Urinary bladder (tissue), 2 donors: ENCODE measurements around the gene COX7A2. TPM values are rescaled to one million over a fixed set of nuclear protein-coding genes. Genes with fewer than 3 reads are reported as not detected.

Experiments
- polyA plus RNA-seq: library from polyadenylated mRNA; stranded (reverse); fragments of 200-250 nt; gene quantifications from one replicate; pipeline ENCODE4 v1.2.3, GENCODE V29; 2013
- total RNA-seq: library from RNA; depleted of rRNA; stranded (reverse); fragments of >200 nt; gene quantifications from one replicate; pipeline ENCODE4 v1.2.3, GENCODE V29; 2014
- donor health status: healthy.

COX7A2 gene
- total and polyA plus RNA-seq, 2 donors: 137 to 322 TPM

Other genes with a start within 250 kb of the COX7A2 start
- 470 TPM for gene COL12A1, start 37.7 kb downstream of the COX7A2 start, total RNA-seq
- gene COL12A1, start 37.7 kb downstream of the COX7A2 start, polyA plus RNA-seq: 54.8 TPM
- gene TMEM30A, start 41.0 kb upstream of the COX7A2 start, total RNA-seq: 179 TPM
- gene TMEM30A, start 41.0 kb upstream of the COX7A2 start, polyA plus RNA-seq: 77.8 TPM
- 43.7 TPM for gene FILIP1, start 250.0 kb upstream of the COX7A2 start, total RNA-seq
- 25.5 TPM for gene FILIP1, start 250.0 kb upstream of the COX7A2 start, polyA plus RNA-seq